ENCODE data around the gene BRDT. TPM values are rescaled to one million over a fixed set of nuclear protein-coding genes. Genes with fewer than 3 reads are reported as not detected.

The BRDT gene
- total RNA-seq, 1 donor from 2014 or later, result not detected

DNA sequence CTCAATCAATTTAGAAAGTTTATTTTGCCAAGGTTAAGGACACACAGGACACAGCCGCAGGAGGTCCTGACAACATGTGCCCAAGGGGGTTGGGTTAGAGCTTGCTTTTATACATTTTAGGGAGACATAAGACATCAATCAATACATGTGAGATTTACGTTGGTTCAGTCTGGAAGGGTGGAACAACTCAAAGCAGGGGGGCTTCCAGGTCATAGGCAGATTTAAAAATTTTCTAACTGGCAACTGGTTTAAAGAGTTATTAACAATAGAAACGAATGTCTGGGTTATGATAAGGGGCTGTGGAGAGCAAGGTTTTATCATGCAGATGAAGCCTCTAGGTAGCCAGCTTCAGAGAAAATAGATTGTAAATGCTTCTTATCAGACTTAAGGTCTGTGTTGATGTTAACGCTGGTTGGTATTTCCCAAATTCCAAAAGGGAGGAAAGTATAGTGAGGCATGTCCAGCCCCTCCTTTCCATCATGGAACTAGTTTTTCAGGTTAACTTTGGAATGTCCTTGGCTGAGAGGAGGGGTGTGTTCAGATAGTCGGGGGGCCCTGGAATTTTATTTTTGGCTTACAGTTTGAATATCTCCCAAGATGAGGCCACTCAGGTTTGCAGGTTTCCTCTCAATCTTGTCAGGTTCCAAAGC is 32.3 kb upstream of the BRDT start:
- Histone ChIP-seq H3K36me3 (no peaks in the 10 kb centered on the region), H3K9me3 (no peaks in the 10 kb centered on the region), H3K27me3 (no peaks in the 10 kb centered on the region), H3K4me3 (no peak overlapping the region), H3K27ac (no peak overlapping the region), H3K4me1 (no peaks in the 10 kb centered on the region)
- no peak for DNase-seq
- TF ChIP-seq, protein P1, sequence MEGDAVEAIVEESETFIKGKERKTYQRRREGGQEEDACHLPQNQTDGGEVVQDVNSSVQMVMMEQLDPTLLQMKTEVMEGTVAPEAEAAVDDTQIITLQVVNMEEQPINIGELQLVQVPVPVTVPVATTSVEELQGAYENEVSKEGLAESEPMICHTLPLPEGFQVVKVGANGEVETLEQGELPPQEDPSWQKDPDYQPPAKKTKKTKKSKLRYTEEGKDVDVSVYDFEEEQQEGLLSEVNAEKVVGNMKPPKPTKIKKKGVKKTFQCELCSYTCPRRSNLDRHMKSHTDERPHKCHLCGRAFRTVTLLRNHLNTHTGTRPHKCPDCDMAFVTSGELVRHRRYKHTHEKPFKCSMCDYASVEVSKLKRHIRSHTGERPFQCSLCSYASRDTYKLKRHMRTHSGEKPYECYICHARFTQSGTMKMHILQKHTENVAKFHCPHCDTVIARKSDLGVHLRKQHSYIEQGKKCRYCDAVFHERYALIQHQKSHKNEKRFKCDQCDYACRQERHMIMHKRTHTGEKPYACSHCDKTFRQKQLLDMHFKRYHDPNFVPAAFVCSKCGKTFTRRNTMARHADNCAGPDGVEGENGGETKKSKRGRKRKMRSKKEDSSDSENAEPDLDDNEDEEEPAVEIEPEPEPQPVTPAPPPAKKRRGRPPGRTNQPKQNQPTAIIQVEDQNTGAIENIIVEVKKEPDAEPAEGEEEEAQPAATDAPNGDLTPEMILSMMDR (IDR thresholded peaks at IDR 0.05), result no peak
- intact Hi-C loops (cut with DNase I), result no loop called here
- ATAC-seq, result no peak

DNA sequence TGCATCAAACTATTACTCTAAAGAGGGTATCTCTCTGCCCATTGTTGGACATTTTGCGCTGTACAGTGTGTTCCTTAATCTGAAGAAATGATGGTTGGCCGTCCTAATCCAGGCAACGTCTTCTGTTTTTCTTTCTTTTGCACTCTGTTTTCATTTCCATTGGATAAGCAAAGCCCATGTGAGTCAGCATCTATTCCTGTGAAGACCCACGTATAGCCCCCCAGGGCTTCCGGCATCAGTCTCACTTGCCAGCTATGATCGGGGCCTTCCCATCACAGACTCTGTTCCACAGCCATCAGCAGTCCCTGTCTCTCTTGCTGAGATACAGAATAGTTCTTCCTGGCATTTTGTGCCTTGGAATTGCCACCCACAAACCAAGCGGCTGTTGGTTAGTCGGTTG is 29.2 kb upstream of the BRDT start:
- ATAC-seq (no peak), DNase-seq (no peak)
- Histone ChIP-seq H3K4me1 (no peaks in the 10 kb centered on the region), H3K27me3 (no peaks in the 10 kb centered on the region), H3K4me3 (no peak overlapping the region), H3K9me3 (no peaks in the 10 kb centered on the region), H3K27ac (no peak overlapping the region), H3K36me3 (no peaks in the 10 kb centered on the region)
- intact Hi-C loops (cut with DNase I), result no loop called here
- TF ChIP-seq, protein P1 (IDR thresholded peaks at IDR 0.05), result no peak

DNA sequence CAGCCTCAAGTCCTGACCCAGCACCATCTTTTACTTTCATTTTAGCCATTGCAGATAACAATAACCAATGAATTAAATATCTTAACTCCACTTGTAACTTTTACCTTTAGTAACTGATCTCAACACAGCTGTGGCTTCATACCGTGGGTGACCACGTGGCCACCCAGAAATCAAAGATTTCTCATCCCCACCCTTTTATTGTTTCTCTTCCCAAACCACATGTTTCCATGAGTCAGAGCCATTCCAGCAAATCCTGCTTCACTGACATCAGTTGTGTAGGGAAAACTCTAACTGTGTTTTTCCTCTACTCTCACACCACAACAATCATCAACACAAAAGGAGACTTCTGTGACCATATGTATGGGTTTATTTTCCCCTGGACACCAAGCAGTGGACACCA is 25.1 kb upstream of the BRDT start:
- Histone ChIP-seq H3K4me1 (peaks cover 3% of the 10 kb centered on the region), H3K27ac (no peak overlapping the region), H3K36me3 (no peaks in the 10 kb centered on the region), H3K4me3 (no peak overlapping the region), H3K27me3 (no peaks in the 10 kb centered on the region), H3K9me3 (no peaks in the 10 kb centered on the region)
- no peak for DNase-seq
- no peak for ATAC-seq
- intact Hi-C loops (cut with DNase I), result no loop called here
- TF ChIP-seq, protein P1 (IDR thresholded peaks at IDR 0.05), result no peak

DNA sequence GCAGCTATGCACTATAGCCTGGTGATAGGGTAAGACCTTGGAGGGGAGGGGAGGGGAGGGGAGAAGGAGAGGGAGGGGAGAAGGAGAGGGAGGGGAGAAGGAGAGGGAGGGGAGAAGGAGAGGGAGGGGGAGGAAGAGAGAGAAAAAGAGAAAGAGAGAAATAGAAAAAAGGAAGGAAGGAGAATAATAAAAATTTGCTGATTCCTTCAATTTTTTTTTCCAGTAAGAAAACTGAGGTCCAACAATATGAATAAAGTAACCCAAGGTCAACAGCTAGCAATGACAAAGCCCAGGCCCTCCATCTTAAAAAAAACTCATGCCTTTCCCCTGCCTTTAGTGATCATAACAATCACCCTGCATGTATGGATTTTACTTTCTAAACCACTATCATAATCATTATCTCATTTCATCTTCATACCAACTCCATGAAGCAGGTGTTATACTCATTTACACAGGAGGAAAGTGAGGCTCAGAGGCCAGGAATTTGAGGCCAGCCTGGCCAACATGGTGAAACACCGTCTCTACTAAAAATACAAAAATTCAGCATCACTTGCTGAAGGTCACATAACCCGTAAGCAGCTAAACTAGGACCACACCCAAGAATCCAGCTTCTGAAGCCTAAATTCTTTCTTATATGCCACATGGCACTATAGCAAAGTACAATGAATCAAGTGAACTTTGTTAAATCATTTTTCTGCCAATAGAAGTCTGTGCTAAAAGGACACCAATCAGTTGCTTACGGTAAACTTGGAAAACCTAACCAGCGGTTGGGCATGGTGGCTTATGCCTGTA is 23.4 kb upstream of the BRDT start:
- intact Hi-C loops (cut with DNase I), result loop anchor here (5.0 kb wide), 1 partner anchor 414 kb away; no protein-coding TSS in a partner anchor

DNA sequence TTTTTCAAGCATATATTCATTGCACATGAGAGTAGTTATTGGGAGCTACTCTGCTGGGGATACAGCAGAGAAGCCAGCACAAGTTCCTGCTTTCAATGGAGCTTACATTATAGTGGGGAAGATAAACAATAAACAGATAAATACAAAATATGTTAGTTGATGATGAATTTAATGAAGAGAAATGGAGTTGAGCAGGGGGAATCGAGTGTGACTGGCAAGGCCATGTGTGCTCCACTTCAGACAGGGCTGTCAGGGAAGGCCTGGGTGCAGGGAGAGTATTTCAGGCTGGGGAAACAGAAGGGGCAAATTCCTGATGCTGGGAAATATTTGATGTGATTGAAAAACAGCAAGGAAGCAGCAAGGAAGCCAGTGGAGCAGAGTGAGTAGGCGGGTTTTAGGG is 21.2 kb upstream of the BRDT start:
- Histone ChIP-seq H3K9me3 (no peaks in the 10 kb centered on the region), H3K27ac (peak overlapping the region; percentile 19), H3K27me3 (no peaks in the 10 kb centered on the region), H3K4me1 (peaks cover 3% of the 10 kb centered on the region), H3K36me3 (no peaks in the 10 kb centered on the region), H3K4me3 (no peak overlapping the region)
- ATAC-seq (no peak), DNase-seq (peak; percentile 4)
- TF ChIP-seq, protein P1 (IDR thresholded peaks at IDR 0.05), result no peak
- intact Hi-C loops (cut with DNase I), result loop anchor here (5.0 kb wide), 1 partner anchor 416 kb away; no protein-coding TSS in a partner anchor

More for the DNA sequence above, 23.4 kb upstream of the BRDT start:
- Histone ChIP-seq H3K4me1 (peaks cover 3% of the 10 kb centered on the region), H3K27me3 (no peaks in the 10 kb centered on the region), H3K4me3 (no peak overlapping the region), H3K36me3 (no peaks in the 10 kb centered on the region), H3K9me3 (no peaks in the 10 kb centered on the region), H3K27ac (no peak overlapping the region)
- no peak for ATAC-seq
- no peak for DNase-seq
- TF ChIP-seq, protein P1 (IDR thresholded peaks at IDR 0.05), result no peak

Data from upper lobe of right lung (tissue), 1 donor.